Measurements from ENCODE around the gene GCSH.

Gene GCSH

DNA sequence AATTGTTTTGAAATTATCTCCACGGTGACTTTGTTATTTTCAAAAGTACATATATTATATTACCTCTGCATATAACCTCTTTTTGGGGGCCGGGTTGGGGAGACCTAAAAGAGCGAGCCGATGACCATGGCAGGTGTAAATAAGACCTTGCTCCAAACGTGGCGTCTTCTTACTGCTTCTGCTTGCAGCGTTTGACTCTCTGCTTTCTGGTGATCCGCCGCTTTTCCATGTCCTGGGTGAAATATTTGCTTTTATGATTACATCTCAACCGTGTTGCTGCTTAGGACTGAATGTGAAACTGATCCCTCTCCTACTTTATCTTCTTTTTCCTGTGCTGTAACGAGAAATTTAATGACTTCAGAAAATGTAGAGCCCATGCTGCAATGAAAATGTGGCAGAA lies 42.4 kb downstream of the GCSH start:
- no peak overlapping the region for H3K4me3 ChIP-seq (ENCODE audit: low read depth, low read length)

DNA sequence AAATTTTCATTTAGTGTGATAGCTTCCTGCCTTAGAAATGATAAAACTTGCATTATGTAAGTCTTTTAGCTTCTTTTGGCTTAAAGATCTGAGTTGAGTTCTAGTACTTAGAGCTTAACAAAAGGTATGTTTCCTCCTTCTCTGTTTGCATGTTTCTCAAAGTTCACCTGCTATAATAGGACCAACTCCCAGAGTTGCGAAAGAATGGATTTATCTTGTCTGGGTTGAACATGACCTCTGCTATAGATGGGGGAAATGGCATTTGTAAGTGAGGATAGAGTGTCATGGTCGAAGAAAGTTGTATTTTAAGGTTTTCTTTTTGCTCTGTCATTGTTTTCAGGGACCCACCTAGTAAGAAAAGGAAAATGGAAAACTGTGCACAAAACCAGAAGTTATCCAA lies 53.4 kb downstream of the GCSH start:
- H3K4me3 ChIP-seq (ENCODE audit: low read depth, low read length) = no peak overlapping the region

- H3K4me3 ChIP-seq (ENCODE audit: low read depth, low read length) = no peak overlapping the region
Observed at GRCh38 chr16:81041696-81042095, 54.5 kb downstream of the GCSH start.

DNA sequence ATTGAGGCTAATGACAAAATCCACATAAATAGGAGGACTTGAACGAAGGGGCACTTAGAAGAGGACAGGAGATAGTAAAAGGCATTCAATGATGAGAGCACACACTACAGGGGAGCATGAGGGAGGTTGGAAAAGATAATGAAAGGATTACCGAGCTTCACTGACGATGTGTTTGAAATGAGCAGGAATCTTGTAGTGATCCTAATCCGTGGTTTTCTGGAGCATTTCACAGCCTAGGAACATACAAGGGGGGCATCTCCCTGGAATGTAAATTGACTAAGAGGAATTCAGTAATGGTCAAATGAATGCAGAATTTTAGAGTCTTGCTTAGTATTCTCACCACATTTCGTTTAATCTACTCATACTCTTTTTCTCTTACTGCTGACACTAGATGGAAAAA lies 55.4 kb downstream of the GCSH start:
- H3K4me3 ChIP-seq (ENCODE audit: low read depth, low read length) = no peak overlapping the region

GRCh38 chr16:81040131-81040530 lies 56.1 kb downstream of the GCSH start:
- H3K4me3 ChIP-seq (ENCODE audit: low read depth, low read length) = no peak overlapping the region

DNA sequence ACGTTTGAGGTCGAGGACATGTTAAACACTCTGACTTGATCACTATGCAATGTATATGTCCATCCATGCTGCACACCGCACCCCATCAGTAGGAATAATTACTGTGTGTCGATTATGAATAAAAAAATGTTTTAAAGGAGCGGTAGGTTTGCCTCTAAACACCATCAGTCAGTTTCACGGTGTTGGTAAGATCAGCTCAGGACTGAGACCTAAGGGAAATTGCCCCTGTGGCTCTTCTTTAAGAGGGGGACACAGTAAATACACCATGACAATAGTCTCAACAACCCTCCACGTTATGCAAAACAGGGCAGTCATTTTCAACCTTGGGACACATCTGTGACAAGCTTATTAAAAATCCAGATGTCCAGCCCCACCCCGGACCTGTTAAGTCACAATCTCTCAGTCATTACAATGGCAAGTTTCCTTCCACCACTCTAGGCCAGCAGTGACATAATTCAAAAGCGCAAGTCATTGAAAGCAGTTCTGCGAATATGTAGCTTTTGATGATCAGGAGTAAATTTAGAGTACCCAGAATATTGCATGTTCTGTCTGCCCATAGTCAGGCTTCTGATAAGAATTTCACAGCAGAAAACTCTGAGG lies 59.3 kb downstream of the GCSH start:
- peak overlapping the region; percentile 82 for H3K4me3 ChIP-seq (ENCODE audit: low read depth, low read length)

DNA sequence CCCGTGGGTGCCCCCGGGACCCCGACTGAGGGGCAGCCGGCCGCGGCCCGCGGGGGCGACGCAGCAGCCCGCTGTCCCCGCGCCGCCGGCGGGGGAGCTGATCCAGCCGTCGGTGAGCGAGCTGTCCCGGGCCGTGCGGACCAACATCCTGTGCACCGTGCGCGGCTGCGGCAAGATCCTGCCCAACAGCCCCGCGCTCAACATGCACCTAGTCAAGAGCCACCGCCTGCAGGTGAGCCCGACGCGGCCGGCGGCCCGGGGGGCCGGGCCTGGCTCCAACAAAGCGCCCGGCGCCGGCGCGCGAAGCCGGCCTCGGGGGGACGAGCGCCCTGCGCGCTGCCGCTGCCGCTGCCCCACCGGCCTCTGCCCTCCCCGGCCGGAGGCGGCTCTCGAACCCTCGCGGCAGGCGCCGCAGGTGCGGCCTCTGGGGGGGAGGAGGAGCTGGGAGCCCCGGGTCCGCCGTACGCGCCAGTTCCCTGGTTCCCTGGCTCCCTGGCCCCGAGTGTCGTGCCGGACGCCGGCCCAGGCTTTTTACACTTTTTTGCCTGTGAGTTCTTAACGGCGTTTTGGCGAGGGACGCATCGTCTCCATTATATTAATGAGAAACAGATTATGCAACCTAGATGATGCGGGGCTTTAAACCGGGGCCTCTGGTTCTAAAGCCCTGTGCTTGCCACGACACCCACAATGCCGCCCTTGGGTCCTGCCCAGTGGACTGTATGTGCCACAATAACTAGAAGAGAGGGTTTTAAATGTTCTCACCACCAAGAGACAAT lies 60.0 kb downstream of the GCSH start:
- peak overlapping the region; percentile 82 for H3K4me3 ChIP-seq (ENCODE audit: low read depth, low read length)

GRCh38 chr16:81035398-81035974 lies 60.7 kb downstream of the GCSH start, which contains the start of gene ATMIN:
Gene ATMIN (plus strand): TSS chr16:81035842. CDS start chr16:81035871, 29 bp downstream.
- H3K4me3 ChIP-seq (ENCODE audit: low read depth, low read length) = peak within 1 kb of the TSS; percentile 82
